HG02884 (cell line): ENCODE data around the gene RASA4.
"Not testable (repeated sequence)": the region's sequence is repeated elsewhere in the genome, so short reads cannot be mapped to it uniquely, and the experiment has no call there.

Experiments
- ATAC-seq: cut with Tn5 transposase; IDR thresholded peaks from one replicate; pipeline ENCODE4 v1.9.1; 2021; ENCODE audit warnings: mild to moderate bottlenecking, moderate library complexity; ENCODE audit not compliant: unreplicated experiment

The RASA4 gene

GRCh38 chr7:102609734-102610133 is 6.8 kb downstream of the RASA4 start:
- not testable (repeated sequence) for ATAC-seq

DNA sequence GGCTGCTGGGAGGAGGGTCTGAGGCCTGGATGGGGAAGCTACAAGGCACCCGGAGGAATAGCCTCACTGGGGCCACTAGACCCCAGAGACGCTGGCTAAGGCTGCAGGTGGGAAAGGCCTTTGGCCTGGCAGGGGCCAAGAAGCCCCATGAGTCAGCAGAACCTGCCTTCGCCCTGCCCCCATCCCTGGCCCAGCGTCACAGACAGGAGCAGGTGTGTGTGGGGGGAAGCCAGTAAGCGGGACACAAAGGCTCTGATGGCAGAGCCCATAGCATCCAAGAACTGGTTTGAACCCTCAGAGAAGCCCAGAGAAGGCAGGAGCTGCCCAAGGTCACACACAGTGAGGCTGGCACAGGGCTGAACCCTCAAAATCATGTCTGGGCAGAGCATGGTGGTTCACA is 9.7 kb downstream of the RASA4 start:
- not testable (repeated sequence) for ATAC-seq

DNA sequence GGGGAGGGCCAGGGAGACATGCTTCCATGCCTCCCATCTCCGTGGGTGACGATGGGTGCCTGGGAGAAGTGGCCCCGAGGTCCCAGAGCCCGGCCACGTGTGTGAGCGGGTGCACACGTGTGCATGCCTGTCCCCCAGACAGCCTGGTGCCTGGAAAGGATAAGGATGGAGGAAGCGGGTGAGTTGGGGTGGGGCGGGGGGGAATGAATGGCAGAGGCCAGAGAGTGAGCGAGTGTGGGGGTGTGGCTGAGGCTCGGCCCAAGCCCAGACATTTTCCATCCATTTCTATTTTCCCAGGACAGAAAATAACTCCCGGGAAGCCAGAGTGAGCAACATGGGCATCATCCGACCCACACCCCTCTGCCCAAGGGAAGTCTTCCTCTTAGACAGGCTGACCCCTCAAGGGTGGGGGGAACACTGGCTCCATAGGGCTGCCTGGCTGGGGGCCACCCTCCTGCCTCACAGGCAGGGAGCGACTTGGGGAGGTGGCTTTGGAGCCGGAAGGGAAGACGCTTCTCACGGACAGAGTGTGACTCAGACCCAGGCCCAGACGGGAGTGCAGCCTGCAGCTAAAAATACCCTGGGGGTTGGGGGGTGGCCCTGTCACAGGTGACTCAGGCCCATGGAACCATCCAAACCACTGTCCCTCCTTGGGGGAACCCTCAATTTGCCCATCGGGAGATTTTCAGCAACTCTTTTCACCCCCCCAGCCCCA is 12.0 kb downstream of the RASA4 start:
- not testable (repeated sequence) for ATAC-seq

- ATAC-seq = not testable (repeated sequence)
These were observed 14.2 kb downstream of the RASA4 start for GRCh38 chr7:102602317-102602716.

DNA sequence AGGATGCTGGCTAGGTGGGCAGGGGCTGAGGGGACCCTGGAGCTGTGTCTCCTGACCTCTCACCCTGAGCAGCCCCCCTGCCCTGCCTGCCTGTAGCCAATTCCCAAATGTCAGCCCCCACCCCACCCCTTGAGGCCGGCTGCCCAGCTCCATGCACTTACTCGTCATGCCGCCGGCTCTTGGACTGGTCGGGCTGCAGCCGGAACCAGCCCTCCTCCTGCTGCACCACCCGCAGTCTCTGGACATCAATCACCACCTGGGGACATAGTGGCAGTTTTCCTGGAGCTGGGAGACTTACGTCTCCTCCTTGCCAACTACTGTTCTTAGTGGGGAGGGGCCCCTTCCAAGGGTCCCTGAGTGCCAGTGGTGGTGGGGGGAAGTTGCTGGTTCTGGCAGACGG is 16.9 kb downstream of the RASA4 start:
- ATAC-seq = not testable (repeated sequence)

DNA sequence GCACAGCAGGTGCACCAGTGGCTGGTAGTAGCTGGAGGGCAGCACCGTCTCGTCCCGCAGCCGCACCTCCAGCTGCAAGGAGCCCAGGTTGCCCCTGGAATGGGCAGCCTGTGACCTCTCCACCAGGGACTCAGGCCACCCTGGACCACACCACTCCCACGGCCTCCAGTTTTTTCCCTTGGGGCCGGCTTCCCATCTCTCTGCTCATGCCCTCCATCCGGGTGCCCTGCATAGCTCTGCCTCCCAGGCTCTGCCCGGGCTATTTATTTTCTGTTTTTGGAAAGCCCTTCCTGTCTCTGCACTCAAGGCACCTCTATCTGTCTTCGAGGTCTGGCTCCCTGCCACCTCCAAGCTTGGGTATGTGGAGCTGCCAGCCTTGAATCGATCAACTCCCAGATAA is 20.5 kb downstream of the RASA4 start:
- ATAC-seq = not testable (repeated sequence)

DNA sequence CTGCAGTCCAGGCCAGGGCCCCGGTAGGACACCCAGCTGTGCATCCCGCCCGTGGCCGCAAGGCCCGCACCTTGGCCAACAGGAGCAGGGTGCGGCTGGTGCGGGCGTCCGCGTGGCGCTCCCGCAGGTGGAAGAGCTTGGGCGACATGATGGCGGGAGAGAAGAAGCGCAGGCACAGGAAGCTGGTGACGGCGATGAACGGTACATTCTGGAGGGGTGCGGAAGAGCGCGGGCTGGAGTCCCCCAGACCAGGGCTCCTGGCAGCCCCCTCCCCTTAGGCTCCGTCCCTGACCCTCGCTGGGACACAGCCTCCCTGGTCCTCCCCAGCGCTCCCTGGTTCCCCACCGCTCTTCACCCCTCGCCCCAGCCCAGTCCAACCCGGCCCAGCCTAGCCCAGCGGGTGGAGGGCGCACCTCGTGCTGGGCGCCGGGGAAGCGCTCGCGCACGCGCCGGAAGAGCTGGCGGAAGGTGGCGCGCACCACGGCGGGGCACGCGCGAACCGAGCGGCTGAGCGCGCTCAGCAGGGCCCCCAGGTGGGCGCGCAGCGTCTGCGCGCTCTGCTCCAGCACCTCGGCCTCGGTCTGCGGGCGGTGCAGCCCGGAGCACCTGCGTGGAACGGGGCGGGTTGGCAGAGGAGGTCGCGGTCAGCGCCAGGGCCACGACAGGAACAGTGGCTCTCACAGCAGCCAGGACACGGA is 22.8 kb downstream of the RASA4 start:
- ATAC-seq = peak; percentile 61

DNA sequence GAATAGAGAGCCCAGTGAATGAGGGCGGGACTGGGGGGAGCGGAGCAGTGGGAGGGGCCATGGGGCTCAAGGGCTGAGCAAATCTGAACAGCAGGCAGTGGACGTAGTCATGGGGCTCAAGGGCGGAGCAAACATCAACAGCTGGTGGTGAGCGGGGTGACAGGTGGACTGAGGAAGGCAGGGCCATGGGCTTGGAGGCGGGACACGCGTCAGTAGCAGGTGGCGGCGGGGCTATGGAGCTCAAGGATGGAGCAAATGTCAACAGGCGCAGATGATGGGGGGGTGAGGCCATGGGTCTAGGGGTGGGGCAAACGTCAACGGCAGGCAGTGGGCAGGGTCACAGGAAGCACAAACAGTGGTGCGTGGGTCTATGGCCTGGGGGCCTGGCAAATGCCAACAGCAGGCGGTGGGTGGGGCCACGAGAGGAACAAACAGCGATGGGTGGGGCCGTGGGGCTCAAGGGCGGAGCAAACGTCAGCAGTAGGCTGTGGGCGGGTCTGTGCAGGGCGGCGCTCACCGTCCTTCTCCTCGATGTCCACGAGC is 24.0 kb downstream of the RASA4 start:
- peak; percentile 50 for ATAC-seq

DNA sequence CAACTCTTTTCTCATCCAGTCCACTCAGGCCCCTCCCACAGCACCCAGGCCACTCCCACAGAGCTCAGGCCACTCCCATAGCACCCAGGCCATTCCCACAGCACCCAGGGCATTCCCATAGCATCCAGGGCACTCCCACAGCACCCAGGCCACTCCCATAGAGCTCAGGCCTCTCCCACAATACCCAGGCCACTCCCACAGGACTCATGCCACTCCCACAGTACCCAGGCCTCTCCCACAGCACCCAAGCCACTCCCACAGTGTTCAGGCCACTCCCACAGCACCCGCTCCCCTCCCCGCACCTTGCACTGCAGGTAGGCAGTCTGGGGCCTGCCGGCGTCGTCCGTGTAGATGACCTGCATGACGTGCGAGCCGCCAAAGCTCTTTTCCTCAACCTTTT is 26.7 kb downstream of the RASA4 start:
- peak; percentile 48 for ATAC-seq

GRCh38 chr7:102583495-102583894 is 33.1 kb downstream of the RASA4 start:
- ATAC-seq = not testable (repeated sequence)

- not testable (repeated sequence) for ATAC-seq
These were observed 34.8 kb downstream of the RASA4 start for GRCh38 chr7:102581722-102582121.

- not testable (repeated sequence) for ATAC-seq
These were observed 38.1 kb downstream of the RASA4 start for GRCh38 chr7:102578486-102578885.

GRCh38 chr7:102577315-102578240 is 39.0 kb downstream of the RASA4 start:
- not testable (repeated sequence) for ATAC-seq

DNA sequence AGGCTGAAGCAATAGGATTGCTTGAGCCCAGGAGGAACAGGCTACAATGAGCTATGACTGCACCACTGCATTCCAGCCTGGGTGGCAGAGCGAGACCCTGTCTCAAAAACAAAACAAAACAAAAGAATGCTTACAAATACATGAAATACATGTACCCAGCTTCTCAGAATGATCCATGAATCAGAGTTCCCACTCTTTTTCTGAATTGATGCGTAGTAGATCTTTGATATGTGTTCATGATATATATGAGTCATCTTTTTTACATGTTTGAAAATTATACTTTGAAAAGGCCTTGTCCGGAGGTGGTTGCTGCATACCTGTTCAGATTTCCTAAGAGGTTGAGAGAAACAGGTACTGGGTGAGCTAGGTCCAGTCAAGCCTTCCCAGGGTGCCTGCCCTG is 40.2 kb downstream of the RASA4 start:
- not testable (repeated sequence) for ATAC-seq

GRCh38 chr7:102574607-102575006 is 41.9 kb downstream of the RASA4 start:
- ATAC-seq = not testable (repeated sequence)

DNA sequence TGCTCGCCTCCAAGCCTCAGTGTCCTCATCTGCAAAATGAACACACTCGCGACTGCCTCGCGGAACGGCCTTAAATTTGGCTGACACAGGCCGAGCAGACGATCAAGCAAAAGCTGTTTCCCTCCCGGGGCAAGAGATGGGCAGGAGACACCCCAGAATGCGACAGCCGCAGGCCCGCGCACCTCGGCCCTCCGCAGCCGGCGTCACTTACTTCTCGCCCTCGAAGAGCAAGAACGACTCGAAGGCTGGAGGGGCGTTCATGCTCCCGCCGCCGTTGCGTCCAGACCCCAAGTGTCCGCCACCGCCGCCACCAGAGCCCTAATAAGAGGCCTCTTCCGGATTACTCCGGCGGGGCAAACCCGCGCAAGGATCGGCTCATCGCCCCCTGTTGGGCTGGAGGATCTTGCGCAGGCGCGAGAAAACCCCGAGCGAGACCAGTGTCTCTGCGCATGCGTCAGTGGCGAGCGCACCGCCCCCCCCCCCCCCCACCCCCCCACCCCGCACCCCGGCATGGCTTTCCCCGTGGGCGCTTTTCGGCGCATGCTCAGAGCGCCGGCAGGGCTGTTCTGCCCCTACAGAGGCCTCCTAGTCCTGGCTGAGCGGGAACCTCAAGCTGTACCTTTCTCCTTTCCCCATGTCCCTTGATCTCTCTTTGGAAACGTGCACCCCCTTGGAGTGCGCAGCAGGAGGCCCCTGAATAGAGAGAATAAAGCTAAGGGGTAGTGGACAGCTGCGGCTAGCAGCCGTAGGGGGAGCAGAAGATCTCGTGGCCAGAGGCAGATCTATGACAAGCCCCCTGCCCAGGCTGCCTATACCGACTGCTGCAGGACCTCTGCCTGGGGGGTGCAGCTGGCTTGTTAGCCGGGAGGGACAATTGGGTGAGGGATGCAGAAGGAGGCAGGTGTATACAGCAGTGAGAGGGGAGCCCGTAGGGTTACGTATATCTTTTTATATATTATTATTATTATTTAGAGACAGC is 44.0 kb downstream of the RASA4 start, which contains the start of gene POLR2J3:
Gene POLR2J3, minus strand, starts transcription at position 323 of the 979 bp plus-strand sequence. Its CDS starts 62 bp downstream, at position 261.
- ATAC-seq = peak; percentile 76

DNA sequence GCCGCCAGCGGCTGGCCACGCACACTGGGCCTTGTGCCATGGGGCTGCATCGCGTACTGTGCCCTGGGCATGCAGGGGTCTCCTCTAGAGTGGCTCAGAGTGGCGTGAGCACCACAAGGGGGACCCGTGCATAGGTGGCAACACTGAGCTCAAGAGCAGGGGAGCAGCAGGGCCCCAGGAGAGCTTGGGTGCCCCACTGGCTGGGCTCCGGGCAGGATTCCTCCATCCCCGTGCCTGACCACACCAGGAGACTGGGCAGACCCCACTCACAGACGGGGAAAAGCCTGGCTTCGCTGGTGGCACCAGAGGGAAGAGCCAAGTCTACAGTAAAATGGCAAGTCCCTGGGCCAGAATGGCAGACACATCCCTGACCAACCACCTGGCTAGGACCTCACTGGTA is 47.9 kb downstream of the RASA4 start:
- ATAC-seq = not testable (repeated sequence)

GRCh38 chr7:102550808-102551422 is 65.6 kb downstream of the RASA4 start, which contains the start of gene SPDYE2:
Gene SPDYE2, plus strand, starts transcription at chr7:102551226. Its CDS starts 2,030 bp downstream, at chr7:102553256.
- not testable (repeated sequence) for ATAC-seq

- peak; percentile 73 for ATAC-seq
These were observed 70.2 kb downstream of the RASA4 start for GRCh38 chr7:102546353-102546752.
